ENCODE results near the gene DLG5.

The DLG5 gene

GRCh38 chr10:77909749-77910375 is 16.7 kb downstream of the DLG5 start:
- no peak for DNase-seq

GRCh38 chr10:77909021-77909748 is 17.4 kb downstream of the DLG5 start:
- DNase-seq: no peak

GRCh38 chr10:77907900-77908717 is 18.4 kb downstream of the DLG5 start:
- no peak for DNase-seq

- no peak for DNase-seq
Observed at GRCh38 chr10:77907462-77907861, 19.1 kb downstream of the DLG5 start.

- no peak for DNase-seq
Observed at GRCh38 chr10:77906951-77907421, 19.6 kb downstream of the DLG5 start.

- no peak for DNase-seq
Observed at GRCh38 chr10:77905781-77906180, 20.8 kb downstream of the DLG5 start.

GRCh38 chr10:77905086-77905748 is 21.3 kb downstream of the DLG5 start:
- DNase-seq: no peak

GRCh38 chr10:77904100-77904840 is 22.3 kb downstream of the DLG5 start:
- no peak for DNase-seq

GRCh38 chr10:77902159-77902558 is 24.4 kb downstream of the DLG5 start:
- DNase-seq: no peak

- DNase-seq: no peak
Observed at GRCh38 chr10:77901743-77902142, 24.8 kb downstream of the DLG5 start.

GRCh38 chr10:77899690-77900089 is 26.9 kb downstream of the DLG5 start:
- no peak for DNase-seq

GRCh38 chr10:77899080-77899477 is 27.5 kb downstream of the DLG5 start:
- no peak for DNase-seq

- peak; percentile 17 for DNase-seq
Observed at GRCh38 chr10:77898323-77899079, 28.1 kb downstream of the DLG5 start.

- DNase-seq: no peak
Observed at GRCh38 chr10:77896058-77896457, 30.5 kb downstream of the DLG5 start.

- no peak for DNase-seq
Observed at GRCh38 chr10:77894058-77894457, 32.5 kb downstream of the DLG5 start.

- no peak for DNase-seq
Observed at GRCh38 chr10:77893386-77893785, 33.2 kb downstream of the DLG5 start.

- no peak for DNase-seq
Observed at GRCh38 chr10:77892761-77893160, 33.8 kb downstream of the DLG5 start.

- DNase-seq: no peak
Observed at GRCh38 chr10:77892021-77892739, 34.4 kb downstream of the DLG5 start.

- no peak for DNase-seq
Observed at GRCh38 chr10:77890097-77890496, 36.5 kb downstream of the DLG5 start.

GRCh38 chr10:77889277-77889903 is 37.2 kb downstream of the DLG5 start:
- no peak for DNase-seq

- DNase-seq: no peak
Observed at GRCh38 chr10:77888356-77888703, 38.2 kb downstream of the DLG5 start.
